K562 (cell line): ENCODE data around the gene MT1E. TPM values are rescaled to one million over a fixed set of nuclear protein-coding genes. Genes with fewer than 3 reads are reported as not detected.

Experiments
- polyA plus RNA-seq, 8 experiments: library from polyadenylated mRNA; depleted of rRNA in 4 of 8; stranded (reverse) in 5 of 8; unstranded in 3 of 8; fragments of >200 nt; fragmentation: Nextera tagmentation in 2 of 8; fragmentation: Illumina TruSeq in 1 of 8; extraction: Ambion mirVana in 2 of 8; extraction: Trizol in 1 of 8; gene quantifications; 2 replicates each; pipeline versions ENCODE4 v1.2.1 to v1.2.3, GENCODE V29; 2011 to 2014; ENCODE audit warnings: inconsistent platforms in 1 of 8, missing spikeins in 1 of 8
- total RNA-seq, 7 experiments: library from RNA; depleted of rRNA in 6 of 7; stranded (reverse); fragments of >200 nt in 6 of 7; fragmentation: Illumina TruSeq in 2 of 7; extraction: Trizol in 2 of 7; gene quantifications; 2 replicates each; pipeline versions ENCODE4 v1.2.1 to v1.2.3, GENCODE V29; 2011 to 2021; ENCODE audit warnings: low replicate concordance in 1 of 7
- TF ChIP-seq, protein P1 (sequence below), 2 experiments: fragments of 450-650 bp in 1 of 2; sonication (generic) in 1 of 2; formaldehyde crosslinking in 1 of 2; IDR thresholded peaks; 2 replicates each; pipeline versions ENCODE4 v1.7.1 to v1.9.0; 2016 to 2022; ENCODE audit warnings: inconsistent platforms in 1 of 2, mild to moderate bottlenecking in 1 of 2, missing genetic modification reagents in 1 of 2

MT1E gene
- total and polyA plus RNA-seq, 9 of the 15 experiments (the other 6 are each of a cell fraction or from before 2014, with no cell fraction given) = 0.29 to 0.81 (median 0.46) TPM; not detected in 3

DNA sequence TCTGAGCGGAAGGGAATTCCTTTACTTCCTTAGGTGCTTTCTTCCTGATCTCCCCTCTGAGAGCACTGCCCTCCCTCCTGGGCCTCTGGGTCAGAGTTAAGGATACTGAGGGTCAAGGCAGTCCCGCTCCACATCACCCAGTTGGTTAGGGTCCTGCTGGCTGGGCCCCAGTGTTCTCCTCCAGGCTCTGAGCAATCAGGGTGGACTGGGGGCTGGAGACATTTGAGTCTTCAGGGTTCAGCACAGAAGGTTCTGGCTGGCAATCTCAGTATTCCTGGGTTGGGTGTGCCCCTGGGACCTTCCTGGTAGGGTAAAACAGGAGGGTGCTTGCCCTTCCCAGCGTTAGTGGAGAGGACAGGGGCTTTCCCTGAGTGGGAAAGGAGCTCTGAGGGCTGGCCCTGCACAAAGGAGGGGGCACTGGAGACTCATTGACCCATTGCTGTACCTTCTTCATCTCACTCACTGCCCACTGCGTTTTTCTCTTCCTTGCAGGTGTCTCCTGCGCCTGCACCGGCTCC is 7.3 kb downstream of the MT1E start (continued):
- TF ChIP-seq, protein P1, sequence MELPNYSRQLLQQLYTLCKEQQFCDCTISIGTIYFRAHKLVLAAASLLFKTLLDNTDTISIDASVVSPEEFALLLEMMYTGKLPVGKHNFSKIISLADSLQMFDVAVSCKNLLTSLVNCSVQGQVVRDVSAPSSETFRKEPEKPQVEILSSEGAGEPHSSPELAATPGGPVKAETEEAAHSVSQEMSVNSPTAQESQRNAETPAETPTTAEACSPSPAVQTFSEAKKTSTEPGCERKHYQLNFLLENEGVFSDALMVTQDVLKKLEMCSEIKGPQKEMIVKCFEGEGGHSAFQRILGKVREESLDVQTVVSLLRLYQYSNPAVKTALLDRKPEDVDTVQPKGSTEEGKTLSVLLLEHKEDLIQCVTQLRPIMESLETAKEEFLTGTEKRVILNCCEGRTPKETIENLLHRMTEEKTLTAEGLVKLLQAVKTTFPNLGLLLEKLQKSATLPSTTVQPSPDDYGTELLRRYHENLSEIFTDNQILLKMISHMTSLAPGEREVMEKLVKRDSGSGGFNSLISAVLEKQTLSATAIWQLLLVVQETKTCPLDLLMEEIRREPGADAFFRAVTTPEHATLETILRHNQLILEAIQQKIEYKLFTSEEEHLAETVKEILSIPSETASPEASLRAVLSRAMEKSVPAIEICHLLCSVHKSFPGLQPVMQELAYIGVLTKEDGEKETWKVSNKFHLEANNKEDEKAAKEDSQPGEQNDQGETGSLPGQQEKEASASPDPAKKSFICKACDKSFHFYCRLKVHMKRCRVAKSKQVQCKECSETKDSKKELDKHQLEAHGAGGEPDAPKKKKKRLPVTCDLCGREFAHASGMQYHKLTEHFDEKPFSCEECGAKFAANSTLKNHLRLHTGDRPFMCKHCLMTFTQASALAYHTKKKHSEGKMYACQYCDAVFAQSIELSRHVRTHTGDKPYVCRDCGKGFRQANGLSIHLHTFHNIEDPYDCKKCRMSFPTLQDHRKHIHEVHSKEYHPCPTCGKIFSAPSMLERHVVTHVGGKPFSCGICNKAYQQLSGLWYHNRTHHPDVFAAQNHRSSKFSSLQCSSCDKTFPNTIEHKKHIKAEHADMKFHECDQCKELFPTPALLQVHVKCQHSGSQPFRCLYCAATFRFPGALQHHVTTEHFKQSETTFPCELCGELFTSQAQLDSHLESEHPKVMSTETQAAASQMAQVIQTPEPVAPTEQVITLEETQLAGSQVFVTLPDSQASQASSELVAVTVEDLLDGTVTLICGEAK (IDR thresholded peaks at IDR 0.05) = no peak
- TF ChIP-seq, protein P1 (CRISPR knock-in tag; IDR thresholded peaks at IDR 0.05) = no peak
